ENCODE measurements around the gene TNRC6C. TPM values are rescaled to one million over a fixed set of nuclear protein-coding genes. Genes with fewer than 3 reads are reported as not detected.

Gene TNRC6C
- total and polyA plus RNA-seq, 9 of the 15 experiments (the other 6 are each of a cell fraction or from before 2014, with no cell fraction given): 0.20 to 4.9 (median 2.3) TPM

DNA sequence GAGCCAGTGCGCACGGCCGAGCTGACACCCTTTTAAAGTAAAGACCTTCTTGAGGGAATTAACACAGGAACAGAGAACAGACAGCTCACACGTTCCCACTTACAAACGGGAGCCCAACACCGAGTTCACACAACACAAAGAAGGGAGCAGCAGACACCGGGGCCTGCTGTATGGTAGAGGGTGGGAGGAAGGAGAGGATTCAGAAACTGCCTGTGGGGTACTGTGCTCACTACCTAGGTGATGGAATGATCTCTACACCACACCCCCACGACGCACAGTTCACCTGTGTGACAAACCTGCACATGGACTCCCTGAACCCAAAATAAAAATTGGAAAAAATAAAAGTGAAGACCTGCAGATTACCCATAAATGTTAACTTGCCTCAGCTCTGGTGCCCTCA is 137.6 kb downstream of the TNRC6C start:
- 74% methylated on average over 9 of the region's 9 CpGs for WGBS (ENCODE audit: insufficient coverage, low coverage, missing lambda C conversion rate)
- Histone ChIP-seq H3K9me3 (replicated peaks; ENCODE audit: control insufficient read depth, insufficient read depth, low read depth, low read length) (peaks cover 3% of the 10 kb centered on the region), H3K9me1 (ENCODE audit: control insufficient read depth, insufficient read depth, low read length) (no peaks in the 10 kb centered on the region), H3K36me3 (ENCODE audit: control insufficient read depth, insufficient read depth, low read length) (peaks cover 60% of the 10 kb centered on the region), H3K4me3 (no peak overlapping the region), H3K4me1 (replicated peaks in 1 of 2; ENCODE audit: control insufficient read depth in 2 of 2, insufficient read depth in 2 of 2, low read length in 2 of 2) (no peaks in the 10 kb centered on the region), H3K4me2 (ENCODE audit: insufficient read depth, low read length) (no peak overlapping the region), H3K27ac (ENCODE audit: extremely low read depth, low read depth, low read length) (no peak overlapping the region), H3K79me2 (ENCODE audit: control insufficient read depth, insufficient read depth, low read length) (no peaks in the 10 kb centered on the region), H4K20me1 (replicated peaks; ENCODE audit: control insufficient read depth, insufficient read depth, low read length) (no peaks in the 10 kb centered on the region), H3K27me3 (ENCODE audit: control insufficient read depth in 2 of 2, insufficient read depth in 2 of 2, low read length in 2 of 2) (no peaks in the 10 kb centered on the region), H2AFZ (ENCODE audit: low read depth, low read length) (no peak overlapping the region), H3K9ac (ENCODE audit: insufficient read depth in 1 of 2, low read depth in 2 of 2, low read length in 2 of 2) (no peak overlapping the region)
- DNase-seq (ENCODE audit: extremely low read depth in 1 of 4, low spot score in 3 of 4): no peak
- ChIA-PET POLR2A (interaction anchor here (0.7 to 1.5 kb wide), 2 partner anchors 13 to 103 kb away, joined by 3 to 5 read pairs; no protein-coding TSS in a partner anchor), CTCF (ENCODE audit: low intra/inter-chr PET ratio) (no interaction called here)
- intact Hi-C loops (cut with micrococcal nuclease): no loop called here
- no peak for FAIRE-seq
- BruUV-seq (replicated peaks): no TSS peak
- TF ChIP-seq HNRNPL (IDR thresholded peaks at IDR 0.05; ENCODE audit: low read depth, low read length) (no peak), ZNF175 (CRISPR knock-in tag; IDR thresholded peaks at IDR 0.05; ENCODE audit: low read depth) (no peak), RBM22 (IDR thresholded peaks at IDR 0.05; ENCODE audit: low read depth, low read length, poor library complexity, severe bottlenecking) (no peak), SAFB2 (IDR thresholded peaks at IDR 0.05; ENCODE audit: borderline replicate concordance, low read depth, low read length, severe bottlenecking) (no peak), TRIM24 (IDR thresholded peaks at IDR 0.05) (no peak), ZKSCAN3 (CRISPR knock-in tag; IDR thresholded peaks at IDR 0.05) (no peak), GABPB2 (CRISPR knock-in tag; conservative IDR thresholded peaks at IDR 0.05) (no peak), SNIP1 (IDR thresholded peaks at IDR 0.05; ENCODE audit: low read depth) (no peak), HOXB6 (CRISPR knock-in tag; IDR thresholded peaks at IDR 0.05; ENCODE audit: borderline replicate concordance) (no peak), TFAM (CRISPR knock-in tag; conservative IDR thresholded peaks at IDR 0.05) (no peak), TBL1XR1 (IDR thresholded peaks at IDR 0.05; ENCODE audit: low read length in 2 of 2) (no peak), FIP1L1 (IDR thresholded peaks at IDR 0.05; ENCODE audit: low read depth, low read length, poor library complexity, severe bottlenecking) (no peak)
- TF ChIP-seq, protein P1, sequence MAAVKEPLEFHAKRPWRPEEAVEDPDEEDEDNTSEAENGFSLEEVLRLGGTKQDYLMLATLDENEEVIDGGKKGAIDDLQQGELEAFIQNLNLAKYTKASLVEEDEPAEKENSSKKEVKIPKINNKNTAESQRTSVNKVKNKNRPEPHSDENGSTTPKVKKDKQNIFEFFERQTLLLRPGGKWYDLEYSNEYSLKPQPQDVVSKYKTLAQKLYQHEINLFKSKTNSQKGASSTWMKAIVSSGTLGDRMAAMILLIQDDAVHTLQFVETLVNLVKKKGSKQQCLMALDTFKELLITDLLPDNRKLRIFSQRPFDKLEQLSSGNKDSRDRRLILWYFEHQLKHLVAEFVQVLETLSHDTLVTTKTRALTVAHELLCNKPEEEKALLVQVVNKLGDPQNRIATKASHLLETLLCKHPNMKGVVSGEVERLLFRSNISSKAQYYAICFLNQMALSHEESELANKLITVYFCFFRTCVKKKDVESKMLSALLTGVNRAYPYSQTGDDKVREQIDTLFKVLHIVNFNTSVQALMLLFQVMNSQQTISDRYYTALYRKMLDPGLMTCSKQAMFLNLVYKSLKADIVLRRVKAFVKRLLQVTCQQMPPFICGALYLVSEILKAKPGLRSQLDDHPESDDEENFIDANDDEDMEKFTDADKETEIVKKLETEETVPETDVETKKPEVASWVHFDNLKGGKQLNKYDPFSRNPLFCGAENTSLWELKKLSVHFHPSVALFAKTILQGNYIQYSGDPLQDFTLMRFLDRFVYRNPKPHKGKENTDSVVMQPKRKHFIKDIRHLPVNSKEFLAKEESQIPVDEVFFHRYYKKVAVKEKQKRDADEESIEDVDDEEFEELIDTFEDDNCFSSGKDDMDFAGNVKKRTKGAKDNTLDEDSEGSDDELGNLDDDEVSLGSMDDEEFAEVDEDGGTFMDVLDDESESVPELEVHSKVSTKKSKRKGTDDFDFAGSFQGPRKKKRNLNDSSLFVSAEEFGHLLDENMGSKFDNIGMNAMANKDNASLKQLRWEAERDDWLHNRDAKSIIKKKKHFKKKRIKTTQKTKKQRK (IDR thresholded peaks at IDR 0.05; ENCODE audit: borderline replicate concordance, low read depth, low read length): no peak
- TF ChIP-seq, protein P2, sequence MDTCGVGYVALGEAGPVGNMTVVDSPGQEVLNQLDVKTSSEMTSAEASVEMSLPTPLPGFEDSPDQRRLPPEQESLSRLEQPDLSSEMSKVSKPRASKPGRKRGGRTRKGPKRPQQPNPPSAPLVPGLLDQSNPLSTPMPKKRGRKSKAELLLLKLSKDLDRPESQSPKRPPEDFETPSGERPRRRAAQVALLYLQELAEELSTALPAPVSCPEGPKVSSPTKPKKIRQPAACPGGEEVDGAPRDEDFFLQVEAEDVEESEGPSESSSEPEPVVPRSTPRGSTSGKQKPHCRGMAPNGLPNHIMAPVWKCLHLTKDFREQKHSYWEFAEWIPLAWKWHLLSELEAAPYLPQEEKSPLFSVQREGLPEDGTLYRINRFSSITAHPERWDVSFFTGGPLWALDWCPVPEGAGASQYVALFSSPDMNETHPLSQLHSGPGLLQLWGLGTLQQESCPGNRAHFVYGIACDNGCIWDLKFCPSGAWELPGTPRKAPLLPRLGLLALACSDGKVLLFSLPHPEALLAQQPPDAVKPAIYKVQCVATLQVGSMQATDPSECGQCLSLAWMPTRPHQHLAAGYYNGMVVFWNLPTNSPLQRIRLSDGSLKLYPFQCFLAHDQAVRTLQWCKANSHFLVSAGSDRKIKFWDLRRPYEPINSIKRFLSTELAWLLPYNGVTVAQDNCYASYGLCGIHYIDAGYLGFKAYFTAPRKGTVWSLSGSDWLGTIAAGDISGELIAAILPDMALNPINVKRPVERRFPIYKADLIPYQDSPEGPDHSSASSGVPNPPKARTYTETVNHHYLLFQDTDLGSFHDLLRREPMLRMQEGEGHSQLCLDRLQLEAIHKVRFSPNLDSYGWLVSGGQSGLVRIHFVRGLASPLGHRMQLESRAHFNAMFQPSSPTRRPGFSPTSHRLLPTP (IDR thresholded peaks at IDR 0.05; ENCODE audit: borderline replicate concordance, extremely low read depth, insufficient read length): no peak
- in situ Hi-C loops (cut with MboI): no loop called here
- ATAC-seq: no peak
